GM12864 (cell line): ENCODE data around the gene HSPB6.

ENCODE experiments used
- DNase-seq: peaks from one replicate; pipeline ENCODE4 v3.0.0-alpha.2; 2011; ENCODE audit warnings: low read depth
- H3K4me3 ChIP-seq: 2 replicates; pipeline ENCODE4 v1.5.1; 2011; ENCODE audit warnings: mild to moderate bottlenecking, low read depth, low read length, control low read depth
- TF ChIP-seq, protein P1 (sequence below): IDR thresholded peaks from 2 replicates; pipeline ENCODE4 v1.5.1; 2011; ENCODE audit warnings: low read depth, mild to moderate bottlenecking, moderate library complexity, low read length, control low read depth, inconsistent platforms; ENCODE audit errors: missing control alignments

HSPB6 gene

DNA sequence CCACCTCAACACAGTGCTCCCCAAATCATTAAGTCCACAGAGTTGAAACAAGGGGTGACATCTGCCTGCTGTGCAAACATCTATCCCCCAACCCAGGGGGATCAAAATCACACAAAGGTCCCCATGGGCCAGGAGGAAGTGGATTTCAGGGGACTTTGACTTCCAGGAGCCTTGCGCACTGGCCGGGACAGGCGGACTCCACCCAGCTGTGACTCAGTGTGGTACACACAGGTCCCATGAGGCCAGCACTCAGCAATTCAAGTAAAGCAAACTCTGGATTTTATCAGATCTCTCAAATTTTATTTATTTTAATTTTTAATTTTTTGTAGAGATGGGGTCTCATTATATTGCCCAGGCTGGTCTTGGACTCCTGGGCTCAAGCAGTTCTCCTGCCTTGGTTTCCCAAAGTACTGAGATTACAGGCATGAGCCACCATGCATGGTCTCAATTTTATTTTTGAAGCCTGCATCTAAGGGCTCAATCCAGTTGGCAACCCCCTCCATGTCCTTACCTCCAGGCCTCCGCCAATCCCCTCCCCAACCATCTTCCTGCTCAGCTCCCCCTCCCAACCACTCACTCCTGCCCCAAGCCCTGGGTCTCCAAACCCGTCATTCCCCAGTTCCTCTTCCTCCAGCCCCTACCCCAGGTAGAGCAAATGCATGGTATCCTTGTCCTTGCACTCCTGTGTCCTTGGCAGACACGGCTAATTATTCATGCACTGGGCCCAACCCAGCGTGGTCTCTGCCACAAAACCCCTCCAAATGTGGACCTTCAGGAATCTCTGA, 36.7 kb upstream of the HSPB6 start:
- DNase-seq: no peak
- H3K4me3 ChIP-seq: no peak overlapping the region
- TF ChIP-seq, protein P1, sequence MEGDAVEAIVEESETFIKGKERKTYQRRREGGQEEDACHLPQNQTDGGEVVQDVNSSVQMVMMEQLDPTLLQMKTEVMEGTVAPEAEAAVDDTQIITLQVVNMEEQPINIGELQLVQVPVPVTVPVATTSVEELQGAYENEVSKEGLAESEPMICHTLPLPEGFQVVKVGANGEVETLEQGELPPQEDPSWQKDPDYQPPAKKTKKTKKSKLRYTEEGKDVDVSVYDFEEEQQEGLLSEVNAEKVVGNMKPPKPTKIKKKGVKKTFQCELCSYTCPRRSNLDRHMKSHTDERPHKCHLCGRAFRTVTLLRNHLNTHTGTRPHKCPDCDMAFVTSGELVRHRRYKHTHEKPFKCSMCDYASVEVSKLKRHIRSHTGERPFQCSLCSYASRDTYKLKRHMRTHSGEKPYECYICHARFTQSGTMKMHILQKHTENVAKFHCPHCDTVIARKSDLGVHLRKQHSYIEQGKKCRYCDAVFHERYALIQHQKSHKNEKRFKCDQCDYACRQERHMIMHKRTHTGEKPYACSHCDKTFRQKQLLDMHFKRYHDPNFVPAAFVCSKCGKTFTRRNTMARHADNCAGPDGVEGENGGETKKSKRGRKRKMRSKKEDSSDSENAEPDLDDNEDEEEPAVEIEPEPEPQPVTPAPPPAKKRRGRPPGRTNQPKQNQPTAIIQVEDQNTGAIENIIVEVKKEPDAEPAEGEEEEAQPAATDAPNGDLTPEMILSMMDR: no peak

DNA sequence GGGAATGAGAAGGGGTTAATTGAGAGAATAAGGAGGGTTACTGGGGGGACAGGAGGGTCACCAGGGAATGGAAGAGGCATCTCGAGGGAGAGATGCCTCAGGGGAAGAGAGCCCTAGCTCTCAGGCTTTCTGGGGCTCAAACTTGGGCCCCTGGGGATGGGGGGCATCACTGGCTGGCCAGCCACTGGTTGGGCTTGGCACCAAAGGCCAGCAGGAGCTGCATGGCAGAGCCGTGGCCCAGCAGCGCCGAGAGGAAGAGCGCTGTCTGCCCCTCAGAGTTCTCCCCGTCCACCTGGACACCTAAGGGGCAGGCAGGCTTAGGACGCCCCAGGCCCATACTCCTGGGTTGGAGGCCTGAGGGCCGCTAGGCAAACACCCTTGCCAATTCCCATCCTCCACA, 36.1 kb upstream of the HSPB6 start:
- no peak for DNase-seq
- TF ChIP-seq, protein P1: no peak
- no peak overlapping the region for H3K4me3 ChIP-seq

DNA sequence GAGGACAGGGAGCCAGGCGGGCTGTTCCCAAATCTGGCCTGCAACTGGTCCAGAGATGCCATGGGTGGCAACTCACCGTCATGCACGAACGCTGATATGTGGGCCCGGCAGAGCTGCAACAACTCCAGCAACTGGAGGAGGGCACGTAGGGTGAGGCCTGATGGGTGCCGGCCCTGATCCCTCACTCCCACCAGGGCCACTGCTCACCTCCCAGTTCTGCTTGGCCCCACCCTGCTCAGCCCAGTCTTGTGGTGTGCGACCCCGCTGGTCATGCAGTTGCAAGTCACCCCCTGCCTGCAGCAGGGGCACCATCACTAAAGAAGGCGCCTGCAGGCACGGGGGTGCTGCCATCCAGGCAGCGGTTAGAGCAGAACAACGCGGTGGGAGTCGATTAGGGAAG, 35.5 kb upstream of the HSPB6 start:
- no peak for DNase-seq
- TF ChIP-seq, protein P1: no peak
- no peak overlapping the region for H3K4me3 ChIP-seq

DNA sequence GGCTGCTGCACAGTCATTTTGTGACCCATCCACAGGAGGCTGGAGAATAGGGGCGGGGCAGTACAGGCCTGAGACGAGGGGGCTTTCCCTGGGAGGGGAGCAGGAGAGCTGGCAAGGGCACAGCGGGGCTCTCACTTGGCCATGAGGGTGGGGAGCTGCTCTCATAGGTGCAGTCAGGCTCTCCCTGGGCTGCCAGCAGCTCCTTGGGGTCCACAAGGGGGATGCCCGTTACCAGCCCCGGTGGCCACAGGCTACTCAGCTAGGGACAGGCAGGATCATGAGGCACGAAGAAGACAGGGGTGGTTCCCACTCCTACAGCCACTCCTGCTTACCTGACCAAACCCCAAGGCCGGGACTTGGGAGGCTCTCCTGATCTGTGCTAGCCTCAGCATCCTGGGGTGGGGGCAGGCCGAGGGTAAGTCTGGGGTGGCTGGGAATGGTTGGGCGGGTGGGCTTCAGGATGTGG, 35.0 kb upstream of the HSPB6 start:
- TF ChIP-seq, protein P1: no peak
- DNase-seq: no peak
- H3K4me3 ChIP-seq: no peak overlapping the region

DNA sequence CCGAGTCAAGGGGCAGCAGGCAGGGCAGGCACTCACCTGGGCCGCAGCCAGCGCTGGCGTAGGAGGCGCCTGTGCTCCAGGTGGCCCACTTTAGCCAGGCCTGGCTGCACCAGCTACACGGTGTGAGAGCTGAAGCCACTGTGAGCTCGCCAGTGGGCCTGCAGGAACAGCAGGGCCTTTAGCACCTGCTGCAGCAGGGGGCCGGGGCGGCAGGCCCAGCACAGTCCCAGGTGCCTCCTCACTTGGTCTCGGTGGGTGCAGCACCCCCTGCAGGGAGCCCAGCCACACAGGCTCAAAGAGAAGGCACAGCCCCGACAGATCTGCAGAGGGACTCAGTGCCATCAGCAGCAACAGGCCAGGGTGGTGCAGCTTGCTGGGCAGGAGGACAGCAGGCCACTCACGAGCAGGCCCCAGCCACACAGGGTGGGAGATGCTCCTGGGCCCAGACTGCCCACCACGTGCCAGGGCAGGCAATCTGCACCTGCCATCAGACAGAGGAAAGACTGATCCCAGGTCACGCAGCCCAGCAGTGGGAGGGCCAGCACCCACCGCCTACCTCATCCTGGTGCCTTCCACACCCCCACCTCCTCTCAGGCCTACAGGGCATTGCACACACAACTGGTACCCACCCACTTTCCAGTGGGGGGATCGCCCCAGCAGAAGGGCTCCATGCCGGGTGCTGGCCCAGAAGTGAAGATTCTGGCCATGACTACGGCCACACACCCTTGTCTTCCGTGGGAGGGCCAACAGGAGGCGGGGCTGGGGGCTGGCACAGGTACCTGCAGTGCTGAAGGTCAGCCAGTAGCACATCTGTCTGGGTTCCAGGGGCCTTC, 34.4 kb upstream of the HSPB6 start:
- no peak for DNase-seq
- TF ChIP-seq, protein P1: peak; percentile 42
- no peak overlapping the region for H3K4me3 ChIP-seq

DNA sequence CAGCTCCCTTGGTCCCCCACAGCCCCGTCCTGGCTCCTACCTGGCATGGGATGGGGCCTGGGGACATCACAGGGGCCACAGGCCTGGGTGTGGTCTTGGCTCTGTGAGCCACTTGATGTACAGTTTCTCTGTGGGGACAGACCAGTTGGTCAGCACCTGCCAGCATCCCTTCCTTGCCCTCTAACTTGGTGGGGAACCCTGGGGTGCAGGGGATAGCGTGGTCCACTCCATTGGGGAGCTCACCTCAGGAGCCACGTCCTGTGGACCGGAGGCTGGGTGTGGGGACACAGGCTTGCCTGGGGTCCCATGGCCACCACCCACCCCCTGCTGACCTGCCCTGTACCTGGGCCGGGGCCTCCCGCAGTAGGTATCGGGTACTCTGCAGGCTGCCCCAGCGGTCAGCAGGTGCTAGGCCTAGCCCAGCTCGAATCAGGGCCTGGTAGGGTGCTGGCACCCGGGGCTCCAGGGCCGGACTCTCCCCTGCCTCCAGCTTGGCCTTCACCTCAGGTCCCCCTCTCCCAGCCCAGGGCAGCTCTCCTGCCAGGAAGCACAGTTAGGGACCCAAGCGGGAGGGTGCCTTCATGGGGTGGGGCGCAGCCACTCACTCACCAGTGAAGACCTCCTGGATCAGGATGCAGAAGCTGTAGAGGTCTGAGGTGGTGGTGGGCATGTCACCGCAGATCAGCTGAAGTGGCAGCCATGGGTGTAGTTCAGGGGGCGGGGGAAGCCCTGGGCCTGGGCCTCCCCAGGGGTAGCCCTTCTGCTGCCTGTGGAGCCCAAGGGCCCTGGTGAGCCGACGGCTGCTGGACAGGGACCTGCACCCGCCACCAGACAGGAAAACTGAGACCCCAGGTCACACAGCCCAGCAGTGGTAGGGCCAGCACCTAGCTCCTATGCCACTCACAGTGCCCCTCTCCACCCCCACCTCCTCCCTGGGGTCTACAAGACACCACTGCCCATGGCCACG, 33.4 kb upstream of the HSPB6 start:
- no peak overlapping the region for H3K4me3 ChIP-seq
- TF ChIP-seq, protein P1: no peak
- DNase-seq: no peak
